Neural progenitor cell (in vitro differentiated cells): ENCODE measurements around the gene RRBP1.

Source experiments
- CTCF ChIP-seq: fragments of 200-600 bp; sonication (generic); IDR thresholded peaks from 2 replicates; pipeline ENCODE4 v1.5.1; 2017; ENCODE audit warnings: antibody characterized with exemption, mild to moderate bottlenecking
- EZH2 ChIP-seq: fragments of 200-600 bp; sonication (generic); IDR thresholded peaks from 2 replicates; pipeline ENCODE4 v1.6.1; 2017; ENCODE audit warnings: antibody characterized with exemption, mild to moderate bottlenecking, moderate library complexity

GRCh38 chr20:17617868-17618672 is 64.0 kb downstream of the RRBP1 start:
- TF ChIP-seq EZH2 (no peak), CTCF (no peak)
